CMK (cell line): ENCODE data around the gene MMP2.

Experiments
- DNase-seq: peaks from one replicate; pipeline ENCODE4 v3.0.0-alpha.2; 2010; ENCODE audit warnings: low read depth

The MMP2 gene

GRCh38 chr16:55469821-55470532 is 9.0 kb upstream of the MMP2 start:
- DNase-seq, result no peak

GRCh38 chr16:55470533-55471371 is 8.2 kb upstream of the MMP2 start:
- DNase-seq, result no peak

GRCh38 chr16:55471448-55472097 is 7.4 kb upstream of the MMP2 start:
- DNase-seq, result no peak

- no peak for DNase-seq
Observed at GRCh38 chr16:55473587-55473986, 5.4 kb upstream of the MMP2 start.

- no peak for DNase-seq
Observed at GRCh38 chr16:55474821-55475220, 4.2 kb upstream of the MMP2 start.

- no peak for DNase-seq
Observed at GRCh38 chr16:55475919-55476318, 3.1 kb upstream of the MMP2 start.

- no peak for DNase-seq
Observed at GRCh38 chr16:55476625-55477533, 2.1 kb upstream of the MMP2 start.

- DNase-seq, result no peak
Observed at GRCh38 chr16:55477736-55478135, 1.3 kb upstream of the MMP2 start.

GRCh38 chr16:55479430-55480140 is 587 bp downstream of the MMP2 start:
- no peak for DNase-seq

GRCh38 chr16:55480228-55480655 is 1.2 kb downstream of the MMP2 start:
- DNase-seq, result no peak

GRCh38 chr16:55481023-55481422 is 2.0 kb downstream of the MMP2 start:
- no peak for DNase-seq

- no peak for DNase-seq
Observed at GRCh38 chr16:55482056-55482455, 3.1 kb downstream of the MMP2 start.

GRCh38 chr16:55487048-55487803 is 8.2 kb downstream of the MMP2 start:
- no peak for DNase-seq

GRCh38 chr16:55488306-55488705 is 9.3 kb downstream of the MMP2 start:
- no peak for DNase-seq

- DNase-seq, result no peak
Observed at GRCh38 chr16:55489119-55489955, 10.3 kb downstream of the MMP2 start.

GRCh38 chr16:55489956-55490265 is 10.9 kb downstream of the MMP2 start:
- DNase-seq, result no peak

- no peak for DNase-seq
Observed at GRCh38 chr16:55490301-55490700, 11.3 kb downstream of the MMP2 start.

GRCh38 chr16:55491691-55492090 is 12.7 kb downstream of the MMP2 start:
- no peak for DNase-seq

GRCh38 chr16:55492756-55493380 is 13.9 kb downstream of the MMP2 start:
- no peak for DNase-seq
